Osteoblast (primary cell): ENCODE measurements around the gene EVI2B. TPM values are rescaled to one million over a fixed set of nuclear protein-coding genes. Genes with fewer than 3 reads are reported as not detected.
A peak's percentile ranks its signal among the peaks of the same experiment; 100 is the strongest.

ENCODE experiments used
- DNase-seq: peaks from one replicate; pipeline ENCODE4 v3.0.0; 2011; ENCODE audit warnings: low spot score, mixed read lengths; ENCODE audit not compliant: insufficient read length; ENCODE audit errors: missing footprints
- H2AFZ ChIP-seq: 2 replicates; pipeline ENCODE4 v1.6.0; 2011; ENCODE audit warnings: mild to moderate bottlenecking, low read length
- H3K27ac ChIP-seq: 2 replicates; pipeline ENCODE4 v1.5.1; 2011; ENCODE audit warnings: mild to moderate bottlenecking, low read depth, low read length, moderate library complexity
- H3K27me3 ChIP-seq: 2 replicates; pipeline ENCODE4 v1.6.0; 2012; ENCODE audit warnings: mild to moderate bottlenecking, control low read depth, inconsistent platforms, low read length, moderate library complexity; ENCODE audit not compliant: insufficient read depth
- H3K36me3 ChIP-seq: 2 replicates; pipeline ENCODE4 v1.5.1; 2011; ENCODE audit warnings: mild to moderate bottlenecking, low read length, control low read depth, moderate library complexity; ENCODE audit not compliant: insufficient read depth
- H3K4me1 ChIP-seq: 2 replicates; pipeline ENCODE4 v1.5.1; 2011; ENCODE audit warnings: mild to moderate bottlenecking, low read length, control low read depth, moderate library complexity; ENCODE audit not compliant: insufficient read depth
- H3K4me2 ChIP-seq: 2 replicates; pipeline ENCODE4 v1.6.0; 2011; ENCODE audit warnings: mild to moderate bottlenecking, low read length; ENCODE audit not compliant: insufficient read depth
- H3K4me3 ChIP-seq: fragments of 200-600 bp; sonication (generic); 3 replicates; pipeline ENCODE4 v1.5.1; 2012; ENCODE audit warnings: mild to moderate bottlenecking, low read length, inconsistent platforms; ENCODE audit not compliant: insufficient read depth
- H3K79me2 ChIP-seq: 2 replicates; pipeline ENCODE4 v1.6.0; 2012; ENCODE audit warnings: mild to moderate bottlenecking, low read length, control low read depth, inconsistent platforms; ENCODE audit not compliant: insufficient read depth
- H3K9me3 ChIP-seq: 2 replicates; pipeline ENCODE4 v1.5.1; 2011; ENCODE audit warnings: low read depth, low read length, control low read depth
- H4K20me1 ChIP-seq: 2 replicates; pipeline ENCODE4 v1.6.0; 2012; ENCODE audit warnings: mild to moderate bottlenecking, low read length, control low read depth; ENCODE audit not compliant: insufficient read depth
- CTCF ChIP-seq: IDR thresholded peaks from 2 replicates; pipeline ENCODE4 v1.5.1; 2011; ENCODE audit warnings: mild to moderate bottlenecking, low read depth, low read length, moderate library complexity; ENCODE audit errors: extremely low read depth
- total RNA-seq: library from RNA; depleted of rRNA; stranded (reverse); fragments of >200 nt; gene quantifications from 2 replicates; pipeline ENCODE4 v1.2.3, GENCODE V29; 2012

EVI2B gene
- total RNA-seq, 1 donor: 4.0 TPM

- Histone ChIP-seq H3K4me3 (no peak overlapping the region), H3K27ac (peak overlapping the region; percentile 78), H3K27me3 (no peaks in the 10 kb centered on the region), H2AFZ (no peak overlapping the region), H3K79me2 (no peaks in the 10 kb centered on the region), H3K4me2 (no peak overlapping the region), H3K36me3 (peaks cover 9% of the 10 kb centered on the region), H4K20me1 (no peaks in the 10 kb centered on the region), H3K4me1 (peaks cover 23% of the 10 kb centered on the region), H3K9me3 (no peaks in the 10 kb centered on the region)
- TF ChIP-seq CTCF: no peak
- DNase-seq: no peak
Measured at GRCh38 chr17:31329221-31329620, 15.4 kb upstream of the EVI2B start.

- Histone ChIP-seq H4K20me1 (no peaks in the 10 kb centered on the region), H2AFZ (no peak overlapping the region), H3K4me3 (no peak overlapping the region), H3K36me3 (peaks cover 8% of the 10 kb centered on the region), H3K9me3 (no peaks in the 10 kb centered on the region), H3K27ac (peak overlapping the region; percentile 78), H3K4me2 (peak overlapping the region; percentile 71), H3K79me2 (no peaks in the 10 kb centered on the region), H3K4me1 (peaks cover 23% of the 10 kb centered on the region), H3K27me3 (no peaks in the 10 kb centered on the region)
- no peak for TF ChIP-seq CTCF
- peak; percentile 26 for DNase-seq
Measured at GRCh38 chr17:31328160-31328535, 14.3 kb upstream of the EVI2B start.

- H2AFZ ChIP-seq: no peak overlapping the region
- H3K79me2 ChIP-seq: no peaks in the 10 kb centered on the region
- H4K20me1 ChIP-seq: no peaks in the 10 kb centered on the region
- DNase-seq: peak; percentile 22
- H3K4me2 ChIP-seq: peak overlapping the region; percentile 71
- no peak overlapping the region for H3K4me3 ChIP-seq
- no peak for TF ChIP-seq CTCF
- H3K27ac ChIP-seq: peak overlapping the region; percentile 78
- peaks cover 8% of the 10 kb centered on the region for H3K36me3 ChIP-seq
- no peaks in the 10 kb centered on the region for H3K27me3 ChIP-seq
- peaks cover 23% of the 10 kb centered on the region for H3K4me1 ChIP-seq
- no peaks in the 10 kb centered on the region for H3K9me3 ChIP-seq
Measured at GRCh38 chr17:31327534-31328159, 13.8 kb upstream of the EVI2B start.

GRCh38 chr17:31323551-31323950, 9.7 kb upstream of the EVI2B start:
- Histone ChIP-seq H3K4me3 (no peak overlapping the region), H3K79me2 (peaks cover 19% of the 10 kb centered on the region), H4K20me1 (no peaks in the 10 kb centered on the region), H3K4me2 (no peak overlapping the region), H3K27ac (no peak overlapping the region), H3K9me3 (no peaks in the 10 kb centered on the region), H3K27me3 (no peaks in the 10 kb centered on the region), H3K4me1 (peaks cover 28% of the 10 kb centered on the region), H3K36me3 (peaks cover 8% of the 10 kb centered on the region), H2AFZ (no peak overlapping the region)
- TF ChIP-seq CTCF: no peak
- no peak for DNase-seq
